HepG2 (cell line): ENCODE measurements around the gene SSH3. TPM values are rescaled to one million over a fixed set of nuclear protein-coding genes. Genes with fewer than 3 reads are reported as not detected.
A peak's percentile ranks its signal among the peaks of the same experiment; 100 is the strongest.

Source experiments
- FOXM1 ChIP-seq: sonication (generic); formaldehyde crosslinking; IDR thresholded peaks from 2 replicates; pipeline ENCODE4 v1.5.0; 2020; ENCODE audit warnings: missing genetic modification reagents
- HDAC2 ChIP-seq: sonication (generic); formaldehyde crosslinking; IDR thresholded peaks from 2 replicates; pipeline ENCODE4 v1.4.0; 2020; ENCODE audit warnings: missing genetic modification reagents
- XRCC5 ChIP-seq: fragments of 200-400 bp; formaldehyde crosslinking; optimal IDR thresholded peaks from 2 replicates; pipeline ENCODE3; 2017; ENCODE audit warnings: mild to moderate bottlenecking, low read length
- ZNF44 ChIP-seq: sonication (generic); formaldehyde crosslinking; IDR thresholded peaks from 2 replicates; pipeline ENCODE4 v1.5.1; 2020; ENCODE audit warnings: mild to moderate bottlenecking, missing genetic modification reagents
- ZNF441 ChIP-seq: sonication (generic); formaldehyde crosslinking; IDR thresholded peaks from 2 replicates; pipeline ENCODE4 v1.7.0; 2021; ENCODE audit warnings: missing genetic modification reagents, borderline replicate concordance
- ZNF770 ChIP-seq: sonication (generic); formaldehyde crosslinking; IDR thresholded peaks from 2 replicates; pipeline ENCODE4 v1.5.0; 2020; ENCODE audit warnings: mild to moderate bottlenecking, missing genetic modification reagents
- ZNF777 ChIP-seq: sonication (generic); formaldehyde crosslinking; IDR thresholded peaks from 2 replicates; pipeline ENCODE4 v1.4.0; 2020; ENCODE audit warnings: missing genetic modification reagents
- polyA plus RNA-seq, 8 experiments: library from polyadenylated mRNA; depleted of rRNA in 3 of 8; stranded (reverse) in 7 of 8; unstranded in 1 of 8; fragments of >200 nt; fragmentation: Illumina TruSeq in 4 of 8; extraction: Trizol in 4 of 8; gene quantifications; 2 replicates each; pipeline versions ENCODE4 v1.2.1 to v1.2.3, GENCODE V29; 2011 to 2016; ENCODE audit warnings: low read depth in 4 of 8, missing spikeins in 1 of 8, mixed read lengths in 1 of 8; ENCODE audit not compliant: insufficient read depth in 1 of 8
- total RNA-seq, 5 experiments: library from RNA; depleted of rRNA; stranded (reverse); fragments of >200 nt; fragmentation: Illumina TruSeq; extraction: Trizol; gene quantifications; 2 replicates each; pipeline ENCODE4 v1.2.3, GENCODE V29; 2016; ENCODE audit warnings: low read depth in 1 of 5
- TF ChIP-seq, protein P1 (sequence below): sonication (generic); formaldehyde crosslinking; IDR thresholded peaks from 2 replicates; pipeline ENCODE4 v1.8.1; 2023; ENCODE audit warnings: mild to moderate bottlenecking, moderate library complexity, missing genetic modification reagents
- TF ChIP-seq, protein P2 (sequence below): sonication (generic); formaldehyde crosslinking; IDR thresholded peaks from 2 replicates; pipeline ENCODE4 v1.8.1; 2023; ENCODE audit warnings: mild to moderate bottlenecking, missing genetic modification reagents
- TF ChIP-seq, protein P3 (sequence below): IDR thresholded peaks from 2 replicates; pipeline ENCODE4 v1.6.1; 2016; ENCODE audit warnings: low read depth, missing genetic modification reagents, missing compliant biosample characterization
- TF ChIP-seq, protein P4 (sequence below): sonication (generic); formaldehyde crosslinking; IDR thresholded peaks from 2 replicates; pipeline ENCODE4 v1.5.1; 2020; ENCODE audit warnings: mild to moderate bottlenecking, missing genetic modification reagents

SSH3 gene
- total and polyA plus RNA-seq, 2 of the 13 experiments (the other 11 are each of a cell fraction or from before 2014, with no cell fraction given): 12.4 to 18.8 TPM

GRCh38 chr11:67262731-67263675, 40.3 kb upstream of the SSH3 start (continued):
- TF ChIP-seq, protein P1, sequence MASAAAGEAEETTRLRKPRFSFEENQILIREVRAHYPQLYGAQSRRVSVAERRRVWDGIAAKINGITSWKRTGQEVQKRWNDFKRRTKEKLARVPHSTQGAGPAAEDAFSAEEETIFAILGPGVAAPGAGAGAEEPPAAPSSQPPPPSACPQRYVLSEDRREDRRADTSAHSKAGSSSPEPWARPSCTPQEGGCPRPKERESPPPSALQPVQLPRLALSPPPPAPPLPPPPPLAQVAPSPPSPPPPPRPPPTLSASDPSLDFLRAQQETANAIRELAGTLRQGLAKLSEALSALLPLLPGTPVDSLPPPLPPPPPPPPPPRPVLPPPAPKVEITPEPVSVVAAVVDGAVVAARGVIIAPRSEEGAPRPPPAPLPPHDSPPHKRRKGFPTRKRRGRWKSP: no peak
- TF ChIP-seq ZNF770: no peak
- TF ChIP-seq FOXM1 (CRISPR knock-in tag): no peak
- no peak for TF ChIP-seq ZNF441 (CRISPR knock-in tag)
- TF ChIP-seq, protein P2, sequence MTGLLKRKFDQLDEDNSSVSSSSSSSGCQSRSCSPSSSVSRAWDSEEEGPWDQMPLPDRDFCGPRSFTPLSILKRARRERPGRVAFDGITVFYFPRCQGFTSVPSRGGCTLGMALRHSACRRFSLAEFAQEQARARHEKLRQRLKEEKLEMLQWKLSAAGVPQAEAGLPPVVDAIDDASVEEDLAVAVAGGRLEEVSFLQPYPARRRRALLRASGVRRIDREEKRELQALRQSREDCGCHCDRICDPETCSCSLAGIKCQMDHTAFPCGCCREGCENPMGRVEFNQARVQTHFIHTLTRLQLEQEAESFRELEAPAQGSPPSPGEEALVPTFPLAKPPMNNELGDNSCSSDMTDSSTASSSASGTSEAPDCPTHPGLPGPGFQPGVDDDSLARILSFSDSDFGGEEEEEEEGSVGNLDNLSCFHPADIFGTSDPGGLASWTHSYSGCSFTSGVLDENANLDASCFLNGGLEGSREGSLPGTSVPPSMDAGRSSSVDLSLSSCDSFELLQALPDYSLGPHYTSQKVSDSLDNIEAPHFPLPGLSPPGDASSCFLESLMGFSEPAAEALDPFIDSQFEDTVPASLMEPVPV: no peak
- peak; percentile 40; the same call in 1 of the 2 replicates for TF ChIP-seq HDAC2 (CRISPR knock-in tag)
- TF ChIP-seq, protein P3, sequence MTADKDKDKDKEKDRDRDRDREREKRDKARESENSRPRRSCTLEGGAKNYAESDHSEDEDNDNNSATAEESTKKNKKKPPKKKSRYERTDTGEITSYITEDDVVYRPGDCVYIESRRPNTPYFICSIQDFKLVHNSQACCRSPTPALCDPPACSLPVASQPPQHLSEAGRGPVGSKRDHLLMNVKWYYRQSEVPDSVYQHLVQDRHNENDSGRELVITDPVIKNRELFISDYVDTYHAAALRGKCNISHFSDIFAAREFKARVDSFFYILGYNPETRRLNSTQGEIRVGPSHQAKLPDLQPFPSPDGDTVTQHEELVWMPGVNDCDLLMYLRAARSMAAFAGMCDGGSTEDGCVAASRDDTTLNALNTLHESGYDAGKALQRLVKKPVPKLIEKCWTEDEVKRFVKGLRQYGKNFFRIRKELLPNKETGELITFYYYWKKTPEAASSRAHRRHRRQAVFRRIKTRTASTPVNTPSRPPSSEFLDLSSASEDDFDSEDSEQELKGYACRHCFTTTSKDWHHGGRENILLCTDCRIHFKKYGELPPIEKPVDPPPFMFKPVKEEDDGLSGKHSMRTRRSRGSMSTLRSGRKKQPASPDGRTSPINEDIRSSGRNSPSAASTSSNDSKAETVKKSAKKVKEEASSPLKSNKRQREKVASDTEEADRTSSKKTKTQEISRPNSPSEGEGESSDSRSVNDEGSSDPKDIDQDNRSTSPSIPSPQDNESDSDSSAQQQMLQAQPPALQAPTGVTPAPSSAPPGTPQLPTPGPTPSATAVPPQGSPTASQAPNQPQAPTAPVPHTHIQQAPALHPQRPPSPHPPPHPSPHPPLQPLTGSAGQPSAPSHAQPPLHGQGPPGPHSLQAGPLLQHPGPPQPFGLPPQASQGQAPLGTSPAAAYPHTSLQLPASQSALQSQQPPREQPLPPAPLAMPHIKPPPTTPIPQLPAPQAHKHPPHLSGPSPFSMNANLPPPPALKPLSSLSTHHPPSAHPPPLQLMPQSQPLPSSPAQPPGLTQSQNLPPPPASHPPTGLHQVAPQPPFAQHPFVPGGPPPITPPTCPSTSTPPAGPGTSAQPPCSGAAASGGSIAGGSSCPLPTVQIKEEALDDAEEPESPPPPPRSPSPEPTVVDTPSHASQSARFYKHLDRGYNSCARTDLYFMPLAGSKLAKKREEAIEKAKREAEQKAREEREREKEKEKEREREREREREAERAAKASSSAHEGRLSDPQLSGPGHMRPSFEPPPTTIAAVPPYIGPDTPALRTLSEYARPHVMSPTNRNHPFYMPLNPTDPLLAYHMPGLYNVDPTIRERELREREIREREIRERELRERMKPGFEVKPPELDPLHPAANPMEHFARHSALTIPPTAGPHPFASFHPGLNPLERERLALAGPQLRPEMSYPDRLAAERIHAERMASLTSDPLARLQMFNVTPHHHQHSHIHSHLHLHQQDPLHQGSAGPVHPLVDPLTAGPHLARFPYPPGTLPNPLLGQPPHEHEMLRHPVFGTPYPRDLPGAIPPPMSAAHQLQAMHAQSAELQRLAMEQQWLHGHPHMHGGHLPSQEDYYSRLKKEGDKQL (CRISPR knock-in tag): no peak
- no peak for TF ChIP-seq ZNF44 (CRISPR knock-in tag)
- TF ChIP-seq ZNF777 (CRISPR knock-in tag): no peak
- TF ChIP-seq, protein P4, sequence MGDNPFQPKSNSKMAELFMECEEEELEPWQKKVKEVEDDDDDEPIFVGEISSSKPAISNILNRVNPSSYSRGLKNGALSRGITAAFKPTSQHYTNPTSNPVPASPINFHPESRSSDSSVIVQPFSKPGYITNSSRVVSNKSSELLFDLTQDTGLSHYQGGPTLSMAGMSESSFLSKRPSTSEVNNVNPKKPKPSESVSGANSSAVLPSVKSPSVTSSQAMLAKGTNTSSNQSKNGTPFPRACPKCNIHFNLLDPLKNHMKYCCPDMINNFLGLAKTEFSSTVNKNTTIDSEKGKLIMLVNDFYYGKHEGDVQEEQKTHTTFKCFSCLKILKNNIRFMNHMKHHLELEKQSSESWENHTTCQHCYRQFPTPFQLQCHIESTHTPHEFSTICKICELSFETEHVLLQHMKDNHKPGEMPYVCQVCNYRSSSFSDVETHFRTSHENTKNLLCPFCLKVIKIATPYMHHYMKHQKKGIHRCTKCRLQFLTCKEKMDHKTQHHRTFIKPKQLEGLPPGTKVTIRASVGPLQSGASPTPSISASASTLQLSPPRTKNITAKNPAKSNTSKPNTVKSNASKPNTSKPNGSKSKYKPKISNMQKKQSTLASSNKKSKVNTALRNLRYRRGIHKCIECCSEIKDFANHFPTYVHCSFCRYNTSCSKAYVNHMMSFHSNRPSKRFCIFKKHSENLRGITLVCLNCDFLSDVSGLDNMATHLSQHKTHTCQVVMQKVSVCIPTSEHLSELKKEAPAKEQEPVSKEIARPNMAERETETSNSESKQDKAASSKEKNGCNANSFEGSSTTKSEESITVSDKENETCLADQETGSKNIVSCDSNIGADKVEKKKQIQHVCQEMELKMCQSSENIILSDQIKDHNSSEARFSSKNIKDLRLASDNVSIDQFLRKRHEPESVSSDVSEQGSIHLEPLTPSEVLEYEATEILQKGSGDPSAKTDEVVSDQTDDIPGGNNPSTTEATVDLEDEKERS (CRISPR knock-in tag): no peak
- TF ChIP-seq XRCC5: peak; percentile 48
